ENCODE results near the gene KAZALD1.

The KAZALD1 gene

GRCh38 chr10:101029520-101030295, 32.1 kb upstream of the KAZALD1 start:
- no peak overlapping the region for H3K4me2 ChIP-seq (ENCODE audit: low read length)
- H3K4me1 ChIP-seq (ENCODE audit: control insufficient read depth in 1 of 2, insufficient read depth in 2 of 2, low read length in 2 of 2): peaks cover 17 to 25% of the 10 kb centered on the region in 2 experiments
- H4K12ac ChIP-seq (ENCODE audit: low read depth, low read length): no peak overlapping the region
- no peak overlapping the region for H3K18ac ChIP-seq (ENCODE audit: low read length)
- H3K27ac ChIP-seq (ENCODE audit: low read depth, low read length): no peak overlapping the region
- H3K9me3 ChIP-seq (ENCODE audit: insufficient read depth, low read depth, low read length): no peaks in the 10 kb centered on the region
- no peak overlapping the region for H4K91ac ChIP-seq (ENCODE audit: low read depth, low read length)
- no peak overlapping the region for H3K23ac ChIP-seq (ENCODE audit: low read length)
- no peak overlapping the region for H2AFZ ChIP-seq (ENCODE audit: insufficient read depth, low read length, poor library complexity)
- no peaks in the 10 kb centered on the region for H3K27me3 ChIP-seq (ENCODE audit: insufficient read depth, low read length)
- H4K8ac ChIP-seq (ENCODE audit: low read depth, low read length): no peak overlapping the region
- no peak overlapping the region for H2BK5ac ChIP-seq (ENCODE audit: low read depth, low read length, poor library complexity)
- no peak overlapping the region for H2BK120ac ChIP-seq (ENCODE audit: insufficient read depth, low read length, poor library complexity)
- no peaks in the 10 kb centered on the region for H3K36me3 ChIP-seq (ENCODE audit: control insufficient read depth in 1 of 2, insufficient read depth in 2 of 2, low read length in 2 of 2)
- no peak overlapping the region for H3K4ac ChIP-seq (ENCODE audit: low read depth, low read length)
- no peak overlapping the region for H2BK12ac ChIP-seq (ENCODE audit: low read length)
- no peak overlapping the region for H3K9ac ChIP-seq (ENCODE audit: low read length)
- no peak for DNase-seq
- peaks cover 9% of the 10 kb centered on the region for H3K79me1 ChIP-seq (ENCODE audit: low read length)
- H3K14ac ChIP-seq (ENCODE audit: low read length): no peak overlapping the region
- H2AK5ac ChIP-seq (ENCODE audit: low read length): no peak overlapping the region
- no peaks in the 10 kb centered on the region for H3K79me2 ChIP-seq (ENCODE audit: control insufficient read depth, insufficient read depth, low read length, poor library complexity)
- WGBS (ENCODE audit: extremely low coverage, insufficient coverage, insufficient read length): no CpG with 5 or more reads among the region's 27 CpGs
- no peak overlapping the region for H3K4me3 ChIP-seq (ENCODE audit: low read depth, low read length)

GRCh38 chr10:101030496-101031127, 31.2 kb upstream of the KAZALD1 start:
- H3K4ac ChIP-seq (ENCODE audit: low read depth, low read length): no peak overlapping the region
- H2BK120ac ChIP-seq (ENCODE audit: insufficient read depth, low read length, poor library complexity): no peak overlapping the region
- H4K8ac ChIP-seq (ENCODE audit: low read depth, low read length): no peak overlapping the region
- H3K4me3 ChIP-seq (ENCODE audit: low read depth, low read length): peak overlapping the region; percentile 10
- peaks cover 9% of the 10 kb centered on the region for H3K79me1 ChIP-seq (ENCODE audit: low read length)
- H3K23ac ChIP-seq (ENCODE audit: low read length): no peak overlapping the region
- no peak overlapping the region for H4K12ac ChIP-seq (ENCODE audit: low read depth, low read length)
- no peak overlapping the region for H2BK12ac ChIP-seq (ENCODE audit: low read length)
- no peak overlapping the region for H4K91ac ChIP-seq (ENCODE audit: low read depth, low read length)
- H3K9me3 ChIP-seq (ENCODE audit: insufficient read depth, low read depth, low read length): no peaks in the 10 kb centered on the region
- H3K27me3 ChIP-seq (ENCODE audit: insufficient read depth, low read length): no peaks in the 10 kb centered on the region
- H3K9ac ChIP-seq (ENCODE audit: low read length): no peak overlapping the region
- H2BK5ac ChIP-seq (ENCODE audit: low read depth, low read length, poor library complexity): no peak overlapping the region
- no peak overlapping the region for H2AFZ ChIP-seq (ENCODE audit: insufficient read depth, low read length, poor library complexity)
- peak overlapping the region; percentile 82 for H3K4me2 ChIP-seq (ENCODE audit: low read length)
- no peak overlapping the region for H3K27ac ChIP-seq (ENCODE audit: low read depth, low read length)
- WGBS (ENCODE audit: extremely low coverage, insufficient coverage, insufficient read length): no CpG with 5 or more reads among the region's 25 CpGs
- H3K14ac ChIP-seq (ENCODE audit: low read length): no peak overlapping the region
- DNase-seq: peak; percentile 93 to 94
- peaks cover 4% of the 10 kb centered on the region in 2 experiments for H3K36me3 ChIP-seq (ENCODE audit: control insufficient read depth in 1 of 2, insufficient read depth in 2 of 2, low read length in 2 of 2)
- no peak overlapping the region for H2AK5ac ChIP-seq (ENCODE audit: low read length)
- H3K18ac ChIP-seq (ENCODE audit: low read length): no peak overlapping the region
- no peaks in the 10 kb centered on the region for H3K79me2 ChIP-seq (ENCODE audit: control insufficient read depth, insufficient read depth, low read length, poor library complexity)
- H3K4me1 ChIP-seq (ENCODE audit: control insufficient read depth in 1 of 2, insufficient read depth in 2 of 2, low read length in 2 of 2): peaks cover 17 to 25% of the 10 kb centered on the region in 2 experiments

GRCh38 chr10:101031128-101031795, 30.5 kb upstream of the KAZALD1 start, which contains the start of the genes PDZD7 and SFXN3:
Gene PDZD7, minus strand, starts transcription at chr10:101031129. Its CDS starts 910 bp downstream, at chr10:101030219.
Gene SFXN3, plus strand, starts transcription at chr10:101031234. Its CDS starts 3,461 bp downstream, at chr10:101034695.
- H4K8ac ChIP-seq (ENCODE audit: low read depth, low read length): peak within 1 kb of the TSS; percentile 15
- no peaks in the 10 kb centered on the region for H3K27me3 ChIP-seq (ENCODE audit: insufficient read depth, low read length)
- H3K23ac ChIP-seq (ENCODE audit: low read length): no peak within 1 kb of the TSS
- no peaks in the 10 kb centered on the region for H3K79me2 ChIP-seq (ENCODE audit: control insufficient read depth, insufficient read depth, low read length, poor library complexity)
- H3K4ac ChIP-seq (ENCODE audit: low read depth, low read length): no peak within 1 kb of the TSS
- H4K91ac ChIP-seq (ENCODE audit: low read depth, low read length): peak within 1 kb of the TSS; percentile 64
- H2BK12ac ChIP-seq (ENCODE audit: low read length): peak within 1 kb of the TSS; percentile 5
- no peaks in the 10 kb centered on the region for H3K9me3 ChIP-seq (ENCODE audit: insufficient read depth, low read depth, low read length)
- peak within 1 kb of the TSS; percentile 29 for H3K14ac ChIP-seq (ENCODE audit: low read length)
- no peak within 1 kb of the TSS for H3K9ac ChIP-seq (ENCODE audit: low read length)
- H3K18ac ChIP-seq (ENCODE audit: low read length): no peak within 1 kb of the TSS
- peak within 1 kb of the TSS; percentile 58 for H2AFZ ChIP-seq (ENCODE audit: insufficient read depth, low read length, poor library complexity)
- peaks cover 17 to 25% of the 10 kb centered on the region in 2 experiments for H3K4me1 ChIP-seq (ENCODE audit: control insufficient read depth in 1 of 2, insufficient read depth in 2 of 2, low read length in 2 of 2)
- H2AK5ac ChIP-seq (ENCODE audit: low read length): no peak within 1 kb of the TSS
- H3K36me3 ChIP-seq (ENCODE audit: control insufficient read depth in 1 of 2, insufficient read depth in 2 of 2, low read length in 2 of 2): peaks cover 7 to 9% of the 10 kb centered on the region in 2 experiments
- peak; percentile 98 to 99 for DNase-seq
- H3K27ac ChIP-seq (ENCODE audit: low read depth, low read length): peak within 1 kb of the TSS; percentile 66
- H3K79me1 ChIP-seq (ENCODE audit: low read length): peaks cover 9% of the 10 kb centered on the region
- WGBS (ENCODE audit: extremely low coverage, insufficient coverage, insufficient read length): no CpG with 5 or more reads among the region's 38 CpGs
- H3K4me2 ChIP-seq (ENCODE audit: low read length): peak within 1 kb of the TSS; percentile 82
- peak within 1 kb of the TSS; percentile 60 for H3K4me3 ChIP-seq (ENCODE audit: low read depth, low read length)
- H4K12ac ChIP-seq (ENCODE audit: low read depth, low read length): no peak within 1 kb of the TSS
- H2BK120ac ChIP-seq (ENCODE audit: insufficient read depth, low read length, poor library complexity): peak within 1 kb of the TSS; percentile 23
- H2BK5ac ChIP-seq (ENCODE audit: low read depth, low read length, poor library complexity): no peak within 1 kb of the TSS
